Measurements from ENCODE around the gene CFAP210. TPM values are rescaled to one million over a fixed set of nuclear protein-coding genes. Genes with fewer than 3 reads are reported as not detected.

Gene CFAP210
- total RNA-seq, 3 donors from 2014 or later (not counting 1 experiment from before 2014, with no cell fraction given) = 0.27 to 8.4 (median 1.5) TPM

DNA sequence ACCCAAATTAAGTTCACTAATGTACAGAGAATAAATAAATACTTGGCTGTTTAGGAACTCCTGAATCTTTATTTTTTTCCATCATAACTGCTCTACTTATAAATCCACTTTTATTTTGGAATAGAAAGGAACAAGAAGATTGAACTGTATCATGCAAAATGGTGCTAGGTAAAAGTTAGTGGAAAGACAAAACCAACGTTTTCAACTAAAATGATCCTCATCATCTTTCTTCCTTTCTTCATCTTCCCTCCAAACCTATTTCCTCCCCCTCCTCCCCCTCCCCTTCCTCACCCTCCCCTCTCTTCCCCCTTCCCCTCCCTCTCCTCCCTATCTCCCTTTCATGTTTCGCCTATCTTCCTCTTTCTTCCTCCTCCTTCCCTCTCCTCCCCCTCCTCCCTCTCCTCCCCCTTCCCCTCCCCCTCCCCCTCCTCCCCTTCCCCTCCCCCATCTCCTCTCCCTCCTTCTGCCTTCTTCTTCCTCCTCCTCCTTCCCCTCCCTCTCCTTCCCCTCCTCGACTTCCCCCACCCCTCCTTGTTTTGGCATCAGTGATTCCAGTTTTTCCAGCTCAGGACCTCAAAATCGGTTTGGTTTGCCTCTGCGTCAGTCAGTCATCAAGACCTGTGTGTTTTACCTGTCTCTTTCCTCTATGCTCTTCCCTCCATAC is 44.5 kb upstream of the CFAP210 start:
- intact Hi-C loops (cut with micrococcal nuclease) = no loop called here
- Mint-ChIP-seq H3K4me1 (peaks cover 2 to 13% of the 10 kb centered on the region in 2 donors), H3K36me3 (no peaks in the 10 kb centered on the region), H3K27me3 (ENCODE audit: low read depth in 2 of 2) (peaks cover 3 to 20% of the 10 kb centered on the region in 2 donors), H3K27ac (peak overlapping the region in 1 of 2 donors; percentile 8), H3K4me3 (no peak overlapping the region), H3K9me3 (no peaks in the 10 kb centered on the region)
- no peak for DNase-seq
- H3K27me3 ChIP-seq (ENCODE audit: control insufficient read depth, insufficient read depth, low read length) = peaks cover 5% of the 10 kb centered on the region
- no peak overlapping the region for H3K27ac ChIP-seq (ENCODE audit: low read length)
- H3K36me3 ChIP-seq (ENCODE audit: control insufficient read depth, insufficient read depth, low read length) = no peaks in the 10 kb centered on the region
- TF ChIP-seq, protein P1, sequence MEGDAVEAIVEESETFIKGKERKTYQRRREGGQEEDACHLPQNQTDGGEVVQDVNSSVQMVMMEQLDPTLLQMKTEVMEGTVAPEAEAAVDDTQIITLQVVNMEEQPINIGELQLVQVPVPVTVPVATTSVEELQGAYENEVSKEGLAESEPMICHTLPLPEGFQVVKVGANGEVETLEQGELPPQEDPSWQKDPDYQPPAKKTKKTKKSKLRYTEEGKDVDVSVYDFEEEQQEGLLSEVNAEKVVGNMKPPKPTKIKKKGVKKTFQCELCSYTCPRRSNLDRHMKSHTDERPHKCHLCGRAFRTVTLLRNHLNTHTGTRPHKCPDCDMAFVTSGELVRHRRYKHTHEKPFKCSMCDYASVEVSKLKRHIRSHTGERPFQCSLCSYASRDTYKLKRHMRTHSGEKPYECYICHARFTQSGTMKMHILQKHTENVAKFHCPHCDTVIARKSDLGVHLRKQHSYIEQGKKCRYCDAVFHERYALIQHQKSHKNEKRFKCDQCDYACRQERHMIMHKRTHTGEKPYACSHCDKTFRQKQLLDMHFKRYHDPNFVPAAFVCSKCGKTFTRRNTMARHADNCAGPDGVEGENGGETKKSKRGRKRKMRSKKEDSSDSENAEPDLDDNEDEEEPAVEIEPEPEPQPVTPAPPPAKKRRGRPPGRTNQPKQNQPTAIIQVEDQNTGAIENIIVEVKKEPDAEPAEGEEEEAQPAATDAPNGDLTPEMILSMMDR (IDR thresholded peaks at IDR 0.05) = no peak
- H3K9me3 ChIP-seq (ENCODE audit: control insufficient read depth, insufficient read depth, low read length) = no peaks in the 10 kb centered on the region
- 92% methylated on average over 3 of the region's 5 CpGs for WGBS (ENCODE audit: insufficient coverage)
- H3K4me1 ChIP-seq (ENCODE audit: control insufficient read depth, insufficient read depth, low read length) = peaks cover 5% of the 10 kb centered on the region
- no peak overlapping the region for H3K4me3 ChIP-seq (ENCODE audit: low read length)
- ATAC-seq = no peak

DNA sequence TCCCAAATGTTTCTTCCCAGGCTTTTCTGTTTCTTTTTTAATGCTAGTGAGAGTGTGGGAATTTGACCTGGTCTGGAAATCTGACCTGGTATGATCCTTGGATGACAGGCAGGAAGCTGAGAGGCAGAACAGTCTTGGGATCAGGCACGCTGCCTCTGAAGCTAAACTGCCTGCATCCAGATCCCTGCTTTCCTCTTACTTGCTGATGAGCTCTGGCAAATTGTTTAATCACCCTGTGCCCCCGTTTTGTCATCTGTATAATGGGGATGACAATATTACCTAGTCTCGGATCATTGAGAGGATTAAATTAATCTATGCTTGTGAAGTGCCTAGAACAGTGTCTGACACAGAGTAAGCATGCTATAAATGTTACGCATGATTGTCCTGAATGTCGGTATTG is 42.7 kb upstream of the CFAP210 start:
- Mint-ChIP-seq H3K27me3 (ENCODE audit: low read depth in 2 of 2) (peaks cover 7 to 27% of the 10 kb centered on the region in 2 donors), H3K36me3 (no peaks in the 10 kb centered on the region), H3K4me3 (no peak overlapping the region), H3K4me1 (peaks cover 8 to 31% of the 10 kb centered on the region in 2 donors), H3K9me3 (no peaks in the 10 kb centered on the region), H3K27ac (no peak overlapping the region)
- ATAC-seq = no peak
- TF ChIP-seq, protein P1 (IDR thresholded peaks at IDR 0.05) = no peak
- Histone ChIP-seq H3K27ac (ENCODE audit: low read length) (no peak overlapping the region), H3K9me3 (ENCODE audit: control insufficient read depth, insufficient read depth, low read length) (no peaks in the 10 kb centered on the region), H3K4me1 (ENCODE audit: control insufficient read depth, insufficient read depth, low read length) (peaks cover 17% of the 10 kb centered on the region), H3K4me3 (ENCODE audit: low read length) (no peak overlapping the region), H3K36me3 (ENCODE audit: control insufficient read depth, insufficient read depth, low read length) (no peaks in the 10 kb centered on the region), H3K27me3 (ENCODE audit: control insufficient read depth, insufficient read depth, low read length) (peaks cover 5% of the 10 kb centered on the region)
- DNase-seq = no peak
- intact Hi-C loops (cut with micrococcal nuclease) = no loop called here
- 94% methylated on average over 5 of the region's 5 CpGs for WGBS (ENCODE audit: insufficient coverage)

DNA sequence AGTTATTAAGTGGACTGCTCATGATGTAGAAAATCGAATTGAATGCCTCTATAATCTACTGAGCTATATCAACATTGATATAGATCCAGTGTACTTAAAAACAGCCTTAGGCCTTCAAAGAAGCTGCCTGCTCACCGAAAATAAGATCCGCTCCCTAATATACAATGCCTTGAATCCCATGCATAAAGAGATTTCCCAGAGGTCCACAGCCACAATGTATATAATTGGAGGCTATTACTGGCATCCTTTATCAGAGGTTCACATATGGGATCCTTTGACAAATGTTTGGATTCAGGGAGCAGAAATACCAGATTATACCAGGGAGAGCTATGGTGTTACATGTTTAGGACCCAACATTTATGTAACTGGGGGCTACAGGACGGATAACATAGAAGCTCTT is 41.4 kb upstream of the CFAP210 start:
- WGBS (ENCODE audit: insufficient coverage) = 94% methylated on average over 4 of the region's 4 CpGs
- no peaks in the 10 kb centered on the region for H3K9me3 ChIP-seq (ENCODE audit: control insufficient read depth, insufficient read depth, low read length)
- DNase-seq (no peak), ATAC-seq (no peak)
- H3K4me1 ChIP-seq (ENCODE audit: control insufficient read depth, insufficient read depth, low read length) = peaks cover 17% of the 10 kb centered on the region
- H3K4me3 ChIP-seq (ENCODE audit: low read length) = no peak overlapping the region
- peaks cover 7 to 29% of the 10 kb centered on the region in 2 donors for H3K27me3 Mint-ChIP-seq (ENCODE audit: low read depth in 2 of 2)
- TF ChIP-seq, protein P1 (IDR thresholded peaks at IDR 0.05) = no peak
- H3K36me3 ChIP-seq (ENCODE audit: control insufficient read depth, insufficient read depth, low read length) = no peaks in the 10 kb centered on the region
- no peaks in the 10 kb centered on the region for H3K36me3 Mint-ChIP-seq
- H3K27ac ChIP-seq (ENCODE audit: low read length) = no peak overlapping the region
- no peaks in the 10 kb centered on the region for H3K9me3 Mint-ChIP-seq
- no peak overlapping the region for H3K27ac Mint-ChIP-seq
- intact Hi-C loops (cut with micrococcal nuclease) = no loop called here
- H3K4me3 Mint-ChIP-seq = peak overlapping the region; percentile 85
- H3K4me1 Mint-ChIP-seq = peaks cover 8 to 24% of the 10 kb centered on the region in 2 donors
- H3K27me3 ChIP-seq (ENCODE audit: control insufficient read depth, insufficient read depth, low read length) = peaks cover 5% of the 10 kb centered on the region

Data from natural killer cell (primary cell).